Subcutaneous abdominal adipose tissue (tissue), 5 donors: ENCODE data around the gene THBD.

Experiments
- H3K27ac ChIP-seq: one replicate; pipeline ENCODE4 v1.7.0; 2013; ENCODE audit warnings: low read depth, mild to moderate bottlenecking, inconsistent platforms, low read length, moderate library complexity
- H3K27me3 ChIP-seq, 5 donors: one replicate each; pipeline ENCODE4 v1.7.0; 2013; ENCODE audit warnings: low read length in 5 of 5, inconsistent platforms in 1 of 5; ENCODE audit not compliant: control insufficient read depth in 5 of 5, insufficient read depth in 4 of 5
- H3K36me3 ChIP-seq, 5 donors: one replicate each; pipeline ENCODE4 v1.7.0; 2013; ENCODE audit warnings: low read length in 5 of 5; ENCODE audit not compliant: control insufficient read depth in 5 of 5, insufficient read depth in 5 of 5
- H3K4me1 ChIP-seq, 5 donors: one replicate each; pipeline ENCODE4 v1.7.0; 2013; ENCODE audit warnings: low read length in 5 of 5, mild to moderate bottlenecking in 3 of 5, moderate library complexity in 1 of 5; ENCODE audit not compliant: control insufficient read depth in 5 of 5, insufficient read depth in 5 of 5
- H3K4me3 ChIP-seq, 5 donors: one replicate each; pipeline ENCODE4 v1.7.0; 2013; ENCODE audit warnings: low read length in 5 of 5, low read depth in 1 of 5
- H3K9ac ChIP-seq, 5 donors: one replicate each; pipeline ENCODE4 v1.7.0; 2013; ENCODE audit warnings: low read length in 5 of 5, mild to moderate bottlenecking in 4 of 5, moderate library complexity in 3 of 5
- H3K9me3 ChIP-seq, 5 donors: one replicate each; pipeline ENCODE4 v1.7.0; 2013; ENCODE audit warnings: low read length in 5 of 5; ENCODE audit not compliant: control insufficient read depth in 5 of 5
- donor health status: healthy.
- donor health status: healthy.
- donor health status: healthy.
- donor health status: healthy.
- donor health status: healthy.

THBD gene

DNA sequence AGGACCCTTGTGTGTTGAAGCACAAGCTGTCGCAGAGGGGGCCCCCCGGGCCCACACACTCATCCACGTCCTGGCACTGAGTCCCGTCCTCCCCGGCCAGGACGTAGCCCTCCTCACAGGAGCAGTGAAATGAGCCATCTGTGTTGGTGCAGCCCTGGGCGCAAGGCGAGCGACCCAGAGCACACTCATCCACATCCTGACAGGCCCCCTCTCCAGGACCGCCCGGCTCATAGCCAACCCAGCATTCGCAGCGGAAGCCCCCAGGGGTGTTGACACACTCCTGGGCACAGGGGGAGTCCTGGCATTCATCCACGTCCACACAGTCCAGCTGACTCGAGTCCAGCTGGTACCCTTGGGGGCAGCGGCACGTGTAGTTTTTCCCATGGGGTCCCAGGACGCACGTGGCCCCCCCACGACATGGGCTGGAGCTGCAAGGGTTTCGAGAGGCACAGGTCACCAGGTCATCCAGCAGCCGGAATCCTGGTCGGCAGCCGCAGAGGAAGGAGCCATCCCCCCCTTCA is 35.4 kb upstream of the THBD start:
- Histone ChIP-seq H3K4me1 (peaks cover 0 to 54% (median 24%) of the 10 kb centered on the region in 5 donors), H3K9ac (peak overlapping the region in 3 of 5 donors; percentile 53 to 89 (median 77)), H3K4me3 (peak overlapping the region; percentile 38 to 77 (median 73))

DNA sequence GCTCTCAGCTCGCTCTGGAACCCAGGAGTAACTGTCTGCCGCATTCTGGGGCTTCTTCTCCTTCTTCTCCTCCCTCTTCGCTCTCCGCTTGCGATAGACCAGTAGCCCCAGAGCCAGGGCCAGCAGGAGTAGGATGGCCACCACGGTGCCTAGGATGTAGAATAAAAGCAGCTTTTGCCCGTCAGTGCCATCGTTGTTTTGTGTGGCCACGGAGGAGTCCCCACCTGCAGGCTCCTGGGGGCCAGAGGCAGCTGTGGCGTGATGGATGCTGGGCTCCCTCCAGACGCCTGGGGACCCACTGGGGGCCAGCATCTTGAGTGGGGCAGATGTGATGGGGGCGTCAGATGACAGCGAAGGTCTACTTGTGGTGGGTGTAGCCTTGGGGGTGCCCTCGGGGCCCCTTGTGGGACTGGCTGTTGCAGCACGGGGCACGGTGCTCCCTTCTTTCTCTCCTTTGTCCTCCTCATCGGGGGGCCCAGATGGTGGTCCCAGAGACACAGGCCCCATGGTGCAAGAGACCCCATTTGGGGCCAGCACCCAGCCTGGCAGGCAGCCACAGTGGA is 34.9 kb upstream of the THBD start:
- peaks cover 0 to 59% (median 24%) of the 10 kb centered on the region in 5 donors for H3K4me1 ChIP-seq
- peaks cover 0 to 5% (median 0%) of the 10 kb centered on the region in 5 donors for H3K27me3 ChIP-seq
- H3K4me3 ChIP-seq: peak overlapping the region; percentile 40 to 77 (median 73)
- H3K36me3 ChIP-seq: peaks cover 0 to 9% (median 4%) of the 10 kb centered on the region in 5 donors
- no peaks in the 10 kb centered on the region for H3K9me3 ChIP-seq
- peak overlapping the region in 3 of 5 donors; percentile 53 to 89 (median 77) for H3K9ac ChIP-seq
- H3K27ac ChIP-seq: peak overlapping the region; percentile 89

More for the DNA sequence above, 35.4 kb upstream of the THBD start:
- H3K27ac ChIP-seq: peak overlapping the region; percentile 89
- no peaks in the 10 kb centered on the region for H3K9me3 ChIP-seq
- H3K36me3 ChIP-seq: peaks cover 0 to 9% (median 4%) of the 10 kb centered on the region in 5 donors
- peaks cover 0 to 5% (median 0%) of the 10 kb centered on the region in 5 donors for H3K27me3 ChIP-seq

DNA sequence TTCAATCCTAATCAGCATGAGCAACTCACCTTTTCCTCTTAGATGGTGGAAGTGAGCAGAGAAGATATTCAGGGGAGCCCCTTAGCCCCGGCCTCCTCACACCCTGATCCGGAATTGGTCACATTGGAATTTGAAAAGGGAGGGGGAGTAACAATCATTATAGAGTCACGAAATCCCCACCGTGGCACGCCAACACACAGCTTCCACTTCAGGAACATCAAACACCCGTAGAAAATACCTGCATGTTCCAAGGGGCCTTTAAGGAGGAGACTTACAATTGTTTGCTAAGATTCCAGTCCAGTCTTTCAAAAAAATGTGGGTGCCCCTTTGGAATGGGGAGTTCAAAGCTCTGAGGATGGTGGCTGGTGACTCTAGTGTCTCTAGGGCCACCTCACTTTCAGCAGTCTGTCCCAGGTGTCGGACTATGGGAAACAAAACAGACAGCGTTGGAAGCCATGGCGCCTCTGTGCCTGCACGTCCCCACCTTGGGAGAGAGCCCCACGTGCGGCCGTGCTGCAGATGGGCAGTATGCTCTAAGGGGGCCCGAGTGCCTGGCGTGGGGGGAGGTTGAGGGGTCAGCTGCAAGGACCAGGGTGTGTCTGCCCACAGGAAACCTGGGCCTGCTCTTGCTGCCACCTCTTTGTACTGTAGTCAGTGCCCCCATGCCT is 34.2 kb upstream of the THBD start:
- peak overlapping the region; percentile 89 for H3K27ac ChIP-seq
- H3K4me1 ChIP-seq: peaks cover 0 to 66% (median 24%) of the 10 kb centered on the region in 5 donors
- H3K9ac ChIP-seq: peak overlapping the region in 4 of 5 donors; percentile 6 to 89 (median 65)
- peak overlapping the region; percentile 34 to 77 (median 73) for H3K4me3 ChIP-seq
- H3K27me3 ChIP-seq: peaks cover 0 to 5% (median 0%) of the 10 kb centered on the region in 5 donors
- H3K36me3 ChIP-seq: peaks cover 0 to 9% (median 4%) of the 10 kb centered on the region in 5 donors
- no peaks in the 10 kb centered on the region for H3K9me3 ChIP-seq

DNA sequence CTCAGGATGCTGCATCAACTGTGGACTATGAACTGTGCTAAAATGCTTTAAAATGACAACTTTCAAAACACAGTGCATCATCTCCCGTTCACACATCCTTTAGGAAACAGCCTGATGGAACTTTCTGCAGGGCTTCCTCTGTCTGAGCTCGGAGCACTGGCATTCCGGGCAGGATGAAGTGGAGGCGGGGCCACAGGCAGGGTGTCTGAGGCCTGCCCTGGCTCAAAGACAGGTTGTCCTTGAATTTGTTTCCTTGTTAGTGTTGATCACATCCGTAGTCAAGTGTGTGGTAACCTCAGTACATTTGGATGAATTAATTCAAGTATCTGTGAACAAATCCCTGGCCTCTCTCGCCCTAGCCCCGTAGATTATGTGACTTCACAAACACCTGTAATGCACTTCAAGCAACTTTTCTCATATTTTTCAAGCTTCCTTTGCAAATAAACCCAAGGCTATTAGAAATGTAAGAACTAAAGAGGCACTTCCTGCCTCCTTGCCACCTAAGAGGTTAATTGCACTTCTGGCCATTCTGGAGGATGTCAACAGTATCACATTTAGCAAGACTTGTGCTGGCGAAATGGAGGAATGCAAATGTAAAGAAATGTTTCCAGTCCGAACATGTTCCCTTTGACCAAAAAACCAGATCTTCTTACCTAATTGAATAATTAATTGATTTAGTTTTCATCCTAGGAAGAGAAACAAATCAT is 33.5 kb upstream of the THBD start:
- peak overlapping the region in 4 of 5 donors; percentile 16 to 89 (median 64) for H3K9ac ChIP-seq
- H3K4me3 ChIP-seq: peak overlapping the region; percentile 26 to 77 (median 73)
- no peaks in the 10 kb centered on the region for H3K9me3 ChIP-seq
- peaks cover 0 to 5% (median 0%) of the 10 kb centered on the region in 5 donors for H3K27me3 ChIP-seq
- peak overlapping the region; percentile 89 for H3K27ac ChIP-seq
- peaks cover 0 to 72% (median 20%) of the 10 kb centered on the region in 5 donors for H3K4me1 ChIP-seq
- H3K36me3 ChIP-seq: peaks cover 0 to 9% (median 4%) of the 10 kb centered on the region in 5 donors

DNA sequence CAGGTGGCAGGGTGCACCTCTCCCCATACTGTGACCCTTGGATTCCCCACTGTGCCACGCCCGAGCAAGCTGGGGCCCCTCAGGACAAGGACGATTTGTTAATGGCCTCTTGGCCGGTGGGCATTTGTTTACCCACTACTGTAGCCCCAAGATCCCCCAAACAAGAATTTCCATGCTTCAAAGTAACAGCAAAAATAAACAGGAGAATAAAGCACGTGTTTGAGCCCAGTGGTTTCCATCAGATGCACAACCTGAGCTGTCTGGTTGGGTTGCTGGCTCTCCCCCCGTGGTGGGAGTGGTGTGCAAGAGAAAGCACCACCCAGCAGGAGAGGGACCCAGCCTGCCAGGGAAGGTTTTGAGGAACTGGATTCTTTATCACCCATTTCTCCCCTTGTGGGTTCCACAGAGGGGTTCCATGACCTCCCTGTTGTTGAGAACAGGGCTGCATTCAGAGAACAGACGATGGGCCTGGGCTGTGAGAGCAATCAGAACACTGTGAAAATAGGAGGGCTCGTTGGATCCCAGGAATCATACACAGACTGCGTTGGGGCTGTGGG is 31.9 kb upstream of the THBD start:
- H3K36me3 ChIP-seq: peaks cover 0 to 9% (median 4%) of the 10 kb centered on the region in 5 donors
- H3K4me3 ChIP-seq: peak overlapping the region in 4 of 5 donors; percentile 19 to 77 (median 74)
- H3K27me3 ChIP-seq: peaks cover 0 to 3% (median 0%) of the 10 kb centered on the region in 5 donors
- peaks cover 0 to 60% (median 8%) of the 10 kb centered on the region in 5 donors for H3K4me1 ChIP-seq
- H3K9ac ChIP-seq: peak overlapping the region in 1 of 5 donors; percentile 60
- H3K9me3 ChIP-seq: no peaks in the 10 kb centered on the region
- no peak overlapping the region for H3K27ac ChIP-seq

DNA sequence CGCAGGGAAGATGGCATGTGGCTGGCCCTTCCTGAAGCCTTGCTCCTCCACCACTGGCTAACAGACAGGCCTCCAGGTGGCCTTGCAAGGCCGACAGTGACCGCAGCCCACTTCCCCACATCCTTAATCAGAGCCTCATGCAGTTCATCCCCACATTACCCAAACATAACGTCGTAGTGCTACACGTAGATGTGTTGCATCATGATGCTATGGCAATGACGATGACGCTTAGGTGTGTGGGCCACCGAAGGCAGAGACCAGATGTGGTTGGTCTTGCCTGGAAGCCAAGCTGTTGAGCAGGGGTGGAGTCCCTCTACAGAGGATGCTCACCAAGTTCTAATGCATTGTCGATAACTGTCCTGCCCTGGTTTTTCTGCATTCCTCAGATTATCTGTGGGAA is 31.0 kb upstream of the THBD start:
- no peaks in the 10 kb centered on the region for H3K9me3 ChIP-seq
- H3K4me3 ChIP-seq: peak overlapping the region in 3 of 5 donors; percentile 36 to 73 (median 45)
- H3K4me1 ChIP-seq: peaks cover 0 to 57% (median 7%) of the 10 kb centered on the region in 5 donors
- no peaks in the 10 kb centered on the region for H3K27me3 ChIP-seq
- H3K36me3 ChIP-seq: peaks cover 0 to 9% (median 4%) of the 10 kb centered on the region in 5 donors
- H3K27ac ChIP-seq: no peak overlapping the region
- no peak overlapping the region for H3K9ac ChIP-seq

DNA sequence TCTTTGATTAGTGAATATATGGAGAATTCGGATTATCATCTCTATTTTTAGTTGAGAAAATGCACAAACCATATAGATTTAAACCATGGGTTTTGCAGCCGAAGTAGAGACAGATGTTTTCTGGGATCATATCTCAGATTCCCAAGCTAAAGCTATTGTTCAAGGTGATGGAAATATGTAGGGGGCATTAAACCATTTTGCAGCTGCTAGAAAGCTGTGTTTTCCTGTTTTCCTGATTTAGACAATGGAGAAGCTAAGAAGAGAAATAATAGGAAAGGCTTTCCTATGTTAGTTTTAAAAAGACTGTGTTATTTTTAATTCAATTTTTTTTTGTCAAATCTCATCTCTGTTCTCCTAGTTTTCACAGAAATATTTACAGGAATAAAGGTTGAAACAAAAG is 30.5 kb upstream of the THBD start:
- Histone ChIP-seq H3K36me3 (peaks cover 0 to 9% (median 4%) of the 10 kb centered on the region in 5 donors), H3K27ac (no peak overlapping the region), H3K4me3 (peak overlapping the region in 1 of 5 donors; percentile 45), H3K4me1 (peaks cover 0 to 52% (median 7%) of the 10 kb centered on the region in 5 donors), H3K9ac (no peak overlapping the region), H3K9me3 (no peaks in the 10 kb centered on the region), H3K27me3 (no peaks in the 10 kb centered on the region)

DNA sequence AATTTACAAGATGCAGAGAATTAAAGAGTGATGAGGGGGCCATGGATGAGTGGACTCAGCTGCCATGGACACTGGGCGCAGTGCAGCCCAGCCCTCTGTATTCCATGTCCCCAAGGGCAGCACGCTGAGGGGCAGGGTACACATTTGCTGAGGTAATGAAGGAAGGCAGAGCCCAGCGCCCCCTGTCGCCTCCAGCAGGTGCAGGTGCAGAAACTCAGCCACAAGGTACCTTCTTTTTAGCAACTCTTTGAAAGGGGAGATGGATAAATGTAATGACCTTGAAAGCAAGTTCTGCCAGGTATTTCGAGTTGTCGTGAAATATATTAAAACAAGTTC is 29.5 kb upstream of the THBD start:
- no peak overlapping the region for H3K4me3 ChIP-seq
- H3K9ac ChIP-seq: no peak overlapping the region
- H3K9me3 ChIP-seq: no peaks in the 10 kb centered on the region
- peaks cover 0 to 9% (median 4%) of the 10 kb centered on the region in 5 donors for H3K36me3 ChIP-seq
- H3K27me3 ChIP-seq: no peaks in the 10 kb centered on the region
- H3K27ac ChIP-seq: no peak overlapping the region
- H3K4me1 ChIP-seq: peaks cover 0 to 49% (median 7%) of the 10 kb centered on the region in 5 donors

DNA sequence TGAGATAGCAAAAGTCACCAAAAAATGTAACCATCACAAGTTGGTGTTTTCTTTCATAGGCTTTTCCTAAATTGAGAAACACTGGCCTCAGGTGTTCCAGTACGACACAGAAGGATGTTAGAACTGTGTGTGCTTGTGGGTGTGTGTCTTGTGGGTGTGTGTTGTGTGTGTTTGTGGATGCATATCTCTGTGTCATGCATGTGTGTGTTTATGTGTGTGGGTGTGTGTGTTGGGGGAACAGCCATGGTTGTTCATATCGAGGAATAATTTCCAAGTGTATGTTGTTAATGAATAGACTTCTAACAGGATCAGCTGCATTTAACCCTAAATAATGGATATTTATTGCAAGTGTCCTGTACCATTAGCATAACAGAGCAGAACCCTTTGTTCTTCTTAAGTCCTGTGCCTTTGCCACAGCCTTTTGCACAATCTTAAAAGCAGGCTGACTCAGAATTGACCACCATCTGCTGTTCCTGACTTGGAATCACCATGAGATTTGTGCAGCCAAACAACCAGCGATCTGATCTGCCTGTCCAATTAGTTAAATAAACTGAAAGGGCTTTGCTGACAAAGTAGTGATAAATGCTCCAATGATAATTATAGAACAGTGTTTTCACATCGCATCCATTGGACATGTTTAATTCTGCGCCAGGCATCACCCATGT is 29.0 kb upstream of the THBD start:
- Histone ChIP-seq H3K27me3 (no peaks in the 10 kb centered on the region), H3K9me3 (no peaks in the 10 kb centered on the region), H3K9ac (no peak overlapping the region), H3K27ac (no peak overlapping the region), H3K4me3 (no peak overlapping the region), H3K4me1 (peaks cover 0 to 49% (median 7%) of the 10 kb centered on the region in 5 donors), H3K36me3 (peaks cover 0 to 9% (median 4%) of the 10 kb centered on the region in 5 donors)
